Forelimb muscle (tissue), 1 donor: ENCODE data around the gene MYO15B. TPM values are rescaled to one million over a fixed set of nuclear protein-coding genes. Genes with fewer than 3 reads are reported as not detected.
"Not testable (repeated sequence)": the region's sequence is repeated elsewhere in the genome, so short reads cannot be mapped to it uniquely, and the experiment has no call there.

Experiments used
- DNase-seq: peaks from one replicate; pipeline ENCODE4 v3.0.0-alpha.2; 2013; ENCODE audit warnings: low read depth
- polyA plus RNA-seq: library from polyadenylated mRNA; unstranded; fragments of 120-200 nt; gene quantifications from one replicate; pipeline ENCODE4 v1.2.1, GENCODE V29; 2013; ENCODE audit not compliant: insufficient read length

MYO15B gene
- polyA plus RNA-seq, 1 donor: 112 TPM

DNA sequence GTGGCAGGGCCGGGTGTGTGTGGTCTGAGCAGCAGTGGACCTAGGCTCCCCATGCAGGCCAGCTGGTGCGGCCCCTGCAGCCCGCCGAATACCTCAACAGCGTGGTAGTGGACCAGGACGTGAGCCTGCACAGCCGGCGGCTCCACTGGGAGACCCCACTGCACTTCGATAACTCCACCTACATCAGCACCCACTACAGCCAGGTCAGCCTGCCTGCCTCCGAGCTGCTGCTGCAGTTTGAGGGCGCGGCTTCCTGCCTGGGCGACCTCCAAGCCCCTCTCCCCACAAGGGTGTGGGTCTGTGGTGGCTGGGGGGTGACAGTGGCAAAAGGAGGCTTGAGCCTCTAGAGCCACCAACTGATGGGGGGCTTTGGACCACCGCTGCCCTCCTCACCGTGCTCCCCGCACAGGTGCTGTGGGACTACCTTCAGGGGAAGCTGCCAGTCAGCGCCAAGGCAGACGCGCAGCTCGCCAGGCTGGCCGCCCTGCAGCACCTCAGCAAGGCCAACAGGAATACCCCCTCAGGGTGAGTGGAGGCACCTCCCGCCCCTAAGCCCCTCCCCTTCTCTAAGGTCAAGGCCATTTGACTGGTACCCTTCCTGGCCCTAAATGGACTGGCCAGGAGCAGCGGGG is 37.2 kb downstream of the MYO15B start:
- no peak for DNase-seq

GRCh38 chr17:75625813-75626486 is 38.4 kb downstream of the MYO15B start:
- DNase-seq: no peak

DNA sequence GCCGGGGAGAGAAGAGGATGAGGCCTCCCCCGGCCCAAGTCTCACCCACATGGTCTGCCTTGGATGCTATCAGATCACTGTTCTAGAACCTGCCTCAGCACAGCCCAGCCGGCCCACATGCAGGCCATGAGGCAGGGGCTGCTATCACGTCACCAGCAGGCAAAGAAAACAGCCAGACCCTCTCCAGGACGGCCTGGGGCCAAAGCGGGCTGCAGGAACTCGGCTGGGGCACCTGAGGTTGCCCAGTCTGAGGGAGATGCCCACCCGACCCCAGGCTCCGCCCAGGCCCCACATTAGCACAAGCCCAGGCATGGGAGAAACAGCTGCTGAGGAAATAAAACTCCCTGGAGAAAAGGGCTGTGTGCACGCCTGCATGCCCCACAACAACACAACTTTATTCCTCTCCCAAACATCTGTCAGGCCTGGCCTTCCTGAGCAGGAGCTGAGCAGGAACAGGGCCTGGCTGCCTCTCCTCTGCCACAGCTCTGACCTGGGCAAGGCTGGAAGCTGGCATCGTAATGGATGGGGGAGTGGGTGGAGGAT is 39.0 kb downstream of the MYO15B start:
- no peak for DNase-seq

GRCh38 chr17:75627094-75627493 is 39.5 kb downstream of the MYO15B start:
- DNase-seq: no peak

DNA sequence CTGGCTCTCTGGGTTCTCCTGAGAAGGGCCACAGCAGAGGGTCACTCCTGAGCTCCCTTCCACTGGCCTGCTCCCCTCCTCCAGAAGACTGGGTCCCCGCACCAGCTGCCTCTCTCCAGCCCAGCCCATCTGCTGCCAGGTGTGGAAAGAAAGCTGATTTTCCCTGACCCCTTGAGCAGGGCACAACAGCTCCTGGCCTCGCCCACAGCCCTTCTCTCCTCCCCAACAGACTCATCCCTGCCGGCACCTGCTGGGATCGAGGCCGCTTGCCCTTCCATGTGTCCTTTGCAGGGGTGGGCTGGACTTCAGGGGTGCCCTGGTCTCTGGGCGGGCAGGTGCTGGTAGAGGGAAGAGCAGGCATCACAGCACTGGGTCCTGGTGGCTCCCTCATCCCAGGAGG is 40.8 kb downstream of the MYO15B start:
- no peak for DNase-seq

- no peak for DNase-seq
Observed at GRCh38 chr17:75629157-75629556, 41.6 kb downstream of the MYO15B start.

DNA sequence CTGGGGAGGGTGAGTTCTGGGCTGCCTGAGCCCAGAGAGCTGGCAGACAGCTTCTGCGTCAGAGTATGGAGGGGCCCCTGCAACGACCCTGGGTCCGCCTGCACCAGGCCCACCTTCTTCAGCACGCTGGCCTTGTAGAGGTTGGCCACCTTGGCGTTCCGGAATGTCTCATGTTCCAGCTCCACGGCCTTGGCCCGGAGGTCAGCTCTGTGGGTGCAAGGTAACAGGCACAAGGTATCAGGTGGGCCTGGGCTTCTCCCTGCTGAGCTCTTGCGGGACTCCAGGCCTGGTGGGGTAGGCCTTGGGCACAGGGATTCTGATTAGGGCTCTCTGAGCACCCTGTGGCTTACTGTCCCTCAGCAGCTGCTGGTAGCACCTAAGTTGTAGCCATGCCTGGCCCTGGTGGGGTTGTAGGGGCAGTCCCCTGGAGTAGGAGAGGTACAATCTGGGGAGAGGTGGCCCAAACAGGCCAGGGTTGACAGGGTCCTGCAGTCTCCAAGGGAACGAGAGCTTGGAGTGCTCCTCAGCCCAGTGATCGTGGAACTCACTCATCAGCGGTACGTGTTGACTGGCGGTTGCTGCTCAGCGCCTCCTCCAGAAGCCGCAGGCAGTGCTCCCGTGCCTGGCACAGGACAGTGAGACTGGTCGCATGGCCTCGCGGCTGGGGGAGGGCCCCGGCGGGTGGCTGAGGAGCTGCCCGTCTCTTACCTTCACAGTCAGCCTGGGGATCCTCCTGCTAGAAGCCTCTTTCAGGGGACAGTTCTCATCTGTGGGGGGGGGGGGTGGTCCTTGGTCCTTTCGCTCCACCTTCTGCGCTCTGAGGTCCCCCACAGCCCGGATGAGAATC is 42.7 kb downstream of the MYO15B start:
- no peak for DNase-seq

GRCh38 chr17:75631353-75631752 is 43.8 kb downstream of the MYO15B start:
- DNase-seq: no peak

DNA sequence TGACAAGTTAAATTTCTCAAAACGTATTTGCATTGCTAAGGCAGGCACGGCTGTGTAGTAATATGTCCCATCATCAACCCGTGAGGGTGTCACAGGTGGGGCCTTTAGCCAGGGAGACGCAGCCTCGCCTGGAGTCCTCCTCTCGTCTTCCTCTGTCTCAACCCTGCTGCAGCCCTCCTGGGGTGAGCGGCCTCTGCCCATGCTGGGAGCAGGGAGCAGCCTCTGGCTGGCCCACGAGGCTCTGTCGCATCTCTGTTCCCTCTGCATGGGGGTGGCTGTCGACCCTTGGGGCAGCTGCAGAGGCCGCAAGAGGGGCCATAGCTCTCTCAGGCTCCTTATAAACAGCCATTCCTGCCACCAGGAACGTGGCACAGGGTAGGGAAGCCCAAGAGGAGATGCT is 44.8 kb downstream of the MYO15B start:
- no peak for DNase-seq

DNA sequence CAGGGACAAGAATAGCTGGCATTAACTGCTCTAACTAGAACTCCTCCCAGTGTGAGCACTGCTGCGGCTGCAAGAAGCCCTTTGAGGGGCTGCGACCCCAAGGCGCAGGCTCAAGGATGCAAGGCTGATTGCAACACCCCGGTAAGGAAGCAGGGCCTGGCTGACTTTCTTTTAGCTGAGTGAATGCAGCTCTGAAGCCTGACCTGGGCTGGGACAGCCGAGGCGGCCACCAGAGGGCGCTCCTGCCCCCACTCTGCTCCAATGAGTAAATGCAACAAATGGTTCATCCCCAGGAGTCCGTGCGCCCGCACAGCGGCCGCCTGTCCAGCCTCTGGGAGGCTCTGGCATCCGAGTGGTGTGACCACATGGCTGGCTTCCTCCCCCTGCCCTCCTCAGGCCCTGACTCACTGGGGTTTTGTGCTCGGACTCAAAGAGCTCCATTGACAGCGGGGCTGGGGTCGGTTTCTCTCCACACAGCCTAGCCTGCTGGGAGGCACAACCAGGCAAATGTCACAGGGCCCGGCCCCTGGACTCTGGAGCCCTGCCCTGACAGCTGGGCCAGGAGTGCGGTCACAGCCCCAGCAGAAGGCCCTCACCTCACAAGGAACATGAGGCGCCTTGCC is 45.4 kb downstream of the MYO15B start, which contains the start of gene SMIM5:
SMIM5 (plus strand) TSS at position 572 of the 623 bp plus-strand sequence. CDS start 6,768 bp downstream, outside the sequence.
- peak; percentile 19 for DNase-seq

DNA sequence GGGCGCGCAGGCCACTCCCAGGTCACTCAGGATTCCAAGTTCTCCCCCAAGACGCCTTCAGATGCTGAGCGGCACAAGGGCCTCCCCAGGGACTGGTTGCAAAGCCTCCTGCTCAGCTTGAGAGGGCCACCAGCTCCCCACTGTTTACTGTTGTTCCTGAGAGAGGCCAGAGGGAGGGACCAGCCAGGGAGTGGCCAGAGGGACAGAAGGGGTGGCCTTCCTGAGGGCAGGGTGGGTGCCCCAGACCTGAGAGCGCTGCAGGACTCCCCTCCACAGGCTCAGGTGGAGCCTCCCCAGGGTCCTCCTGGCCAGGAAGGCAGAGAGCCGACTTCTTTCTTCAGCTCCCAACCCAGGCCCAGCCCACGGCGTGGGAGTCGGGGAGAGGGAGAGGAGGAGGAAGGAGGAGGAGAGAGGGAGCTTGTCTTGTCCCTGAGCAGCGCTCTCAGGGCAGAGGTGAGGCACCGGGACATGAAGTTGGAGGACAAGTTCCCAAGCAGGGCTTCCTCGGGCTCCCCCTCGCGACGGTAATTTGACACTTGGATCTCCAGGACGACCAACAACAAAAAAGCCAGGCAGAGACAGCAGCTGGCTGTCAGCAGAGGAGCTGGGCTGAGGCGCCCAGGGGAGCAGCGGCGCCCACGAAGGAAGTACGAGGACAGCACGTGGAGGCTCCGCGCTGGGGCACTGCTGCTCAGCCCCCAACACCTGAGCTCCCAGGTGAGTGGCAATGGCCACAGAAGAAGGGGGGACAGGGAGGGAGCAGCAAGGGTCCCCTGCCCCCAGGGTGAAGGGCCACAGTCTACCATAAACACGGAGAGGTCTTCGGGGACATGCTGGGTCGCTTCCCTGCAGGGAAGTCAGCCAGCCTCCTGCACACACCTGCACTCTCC is 46.1 kb downstream of the MYO15B start:
- DNase-seq: peak; percentile 89

DNA sequence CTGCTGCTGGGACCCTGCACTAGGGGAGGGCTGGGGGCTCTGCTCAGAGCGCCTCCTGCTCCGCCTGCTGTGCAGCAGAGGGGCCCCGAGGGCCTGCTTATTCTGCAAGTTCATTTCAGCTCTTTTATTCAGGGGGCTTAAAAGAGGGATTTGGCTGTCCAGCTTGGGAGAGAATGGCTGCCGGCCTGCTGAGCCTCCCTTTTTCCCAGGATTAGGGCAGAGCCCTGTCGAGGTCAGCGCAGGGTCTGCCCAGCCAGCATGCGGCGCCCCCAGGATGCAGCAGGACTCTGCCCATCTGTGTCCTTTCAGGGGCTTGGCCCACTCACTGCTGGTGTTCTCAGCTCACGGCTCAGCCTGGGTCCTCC is 46.8 kb downstream of the MYO15B start:
- no peak for DNase-seq

DNA sequence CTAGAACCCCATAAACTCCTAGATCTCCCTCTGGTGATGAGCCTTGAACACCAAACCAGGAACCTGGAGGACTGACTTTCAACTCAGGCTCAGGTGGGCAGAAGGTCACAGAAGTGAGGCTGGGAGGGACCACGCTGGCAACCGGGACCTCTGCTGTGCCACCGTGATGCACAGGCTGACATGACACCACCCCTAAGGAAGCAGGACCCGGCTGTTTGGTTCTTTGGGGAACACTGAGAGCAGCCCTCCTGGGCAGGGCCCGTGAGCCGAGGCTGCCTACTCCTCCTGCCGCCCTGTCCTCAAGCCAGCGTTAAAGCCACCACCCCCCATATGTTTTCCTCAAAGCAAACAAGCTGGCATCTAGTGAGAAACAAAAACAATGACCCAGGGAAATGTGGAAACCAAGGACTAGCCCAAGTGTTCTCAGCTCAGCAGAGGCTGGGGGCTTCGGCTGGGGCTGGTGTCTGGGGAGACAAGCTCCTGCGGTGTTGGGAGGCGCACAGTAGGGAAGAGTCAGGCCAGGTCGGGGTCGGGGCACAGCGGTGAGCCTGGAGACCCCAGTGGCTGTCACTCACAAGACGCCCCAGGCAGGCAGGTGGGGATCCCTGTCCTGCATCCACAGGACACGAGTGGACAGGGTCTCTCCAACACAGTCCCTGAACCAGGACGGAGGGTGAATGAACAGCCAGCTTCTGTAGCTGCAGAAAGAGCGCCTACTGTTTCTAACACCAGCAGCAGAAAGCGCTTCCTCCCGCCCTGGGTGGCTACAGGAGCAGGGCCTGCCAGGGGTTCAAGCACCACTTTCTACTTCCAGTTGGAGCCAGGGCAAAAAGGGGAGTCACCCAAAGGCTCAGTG is 47.4 kb downstream of the MYO15B start:
- DNase-seq: no peak

GRCh38 chr17:75635610-75636202 is 48.1 kb downstream of the MYO15B start:
- DNase-seq: no peak

DNA sequence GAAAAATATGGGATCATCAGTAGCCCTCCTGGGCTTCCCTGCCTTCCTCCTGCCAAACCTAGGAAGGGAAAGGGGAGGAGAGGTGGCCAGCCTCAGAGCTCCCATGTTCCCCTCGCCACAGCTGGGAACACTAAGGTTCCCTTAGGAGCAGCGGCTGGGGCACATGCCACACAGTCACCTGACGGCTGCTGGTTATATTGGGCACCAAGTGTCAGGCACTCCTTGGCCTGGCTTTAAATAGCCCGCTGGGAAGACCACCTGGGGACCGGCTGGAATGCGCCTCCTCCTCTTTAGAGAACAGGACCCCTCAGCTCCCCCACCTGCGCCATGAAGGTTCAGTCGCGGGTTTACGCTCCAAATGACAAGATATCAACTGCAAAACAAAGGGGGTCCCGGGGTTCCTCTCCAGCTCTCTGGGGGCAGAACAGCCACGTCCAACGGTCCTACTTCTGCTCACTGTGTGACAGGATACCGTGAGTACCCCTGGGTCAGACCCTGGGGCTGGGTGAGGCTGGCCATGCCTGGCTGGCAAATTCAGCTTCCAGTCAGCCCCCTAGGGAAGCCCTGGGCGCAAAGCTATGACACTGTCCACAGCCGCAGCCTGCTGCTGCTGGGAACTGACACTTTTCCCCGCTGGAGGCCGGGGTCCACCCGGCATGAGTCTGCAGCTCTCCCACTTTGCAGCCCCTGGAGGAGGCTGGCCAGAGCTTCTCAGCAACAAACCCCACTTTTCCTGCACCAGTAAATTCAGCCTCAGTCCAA is 49.0 kb downstream of the MYO15B start:
- DNase-seq: no peak

DNA sequence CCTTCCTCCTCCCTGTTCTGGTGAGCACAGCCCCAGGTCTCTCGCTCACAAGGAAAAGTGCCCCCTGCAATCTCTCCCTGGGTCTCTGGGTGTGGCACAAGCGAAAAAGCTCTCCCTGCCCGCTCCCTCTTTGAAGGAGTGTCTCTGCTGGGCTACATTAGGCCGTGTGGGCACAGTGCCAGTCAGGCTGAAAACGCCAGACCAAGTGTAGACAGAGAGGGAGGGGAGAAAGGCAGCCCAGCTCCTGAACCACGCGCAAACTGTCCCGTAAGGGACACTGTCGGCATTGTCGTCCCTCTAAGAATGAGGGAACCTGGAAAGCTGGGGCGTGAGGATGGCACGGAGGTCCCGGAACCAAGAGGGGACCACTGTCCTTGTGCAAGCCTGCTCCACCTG is 49.5 kb downstream of the MYO15B start:
- DNase-seq: no peak

GRCh38 chr17:75637551-75637950 is 50.0 kb downstream of the MYO15B start:
- no peak for DNase-seq

DNA sequence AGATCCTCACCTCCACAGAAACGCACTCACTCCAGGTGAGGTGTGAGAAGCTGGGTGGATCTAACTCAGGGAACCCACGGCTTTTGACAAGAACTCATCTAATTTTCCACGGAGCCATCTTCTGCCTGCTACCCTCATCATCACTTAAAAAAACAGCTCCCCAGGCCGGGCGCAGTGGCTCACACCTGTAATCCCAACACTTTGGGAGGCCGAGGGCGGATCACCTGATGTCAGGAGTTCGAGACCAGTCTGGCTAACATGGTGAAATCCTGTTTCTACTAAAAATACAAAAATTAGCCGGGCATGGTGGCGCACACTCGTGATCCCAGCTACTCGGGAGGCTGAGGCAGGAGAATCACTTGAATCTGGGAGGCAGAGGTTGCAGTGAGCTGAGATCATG is 50.4 kb downstream of the MYO15B start:
- not testable (repeated sequence) for DNase-seq

GRCh38 chr17:75638893-75639292 is 51.3 kb downstream of the MYO15B start:
- no peak for DNase-seq
